Upper lobe of left lung (tissue), 4 donors: Measurements from ENCODE around the gene ABCD3.

Source experiments
- EP300 ChIP-seq, 4 donors: sonication (generic); formaldehyde crosslinking; IDR thresholded peaks; one replicate each; pipeline ENCODE4 v1.5.1; 2017; ENCODE audit warnings: antibody characterized with exemption in 4 of 4, control low read depth in 2 of 4
- POLR2A ChIP-seq, 4 donors: fragments of 450-650 bp; IDR thresholded peaks; one replicate each; pipeline ENCODE4 v1.5.1; 2016 to 2017; ENCODE audit warnings: antibody characterized with exemption in 4 of 4, mild to moderate bottlenecking in 2 of 4
- POLR2AphosphoS5 ChIP-seq, 2 donors: sonication (generic); formaldehyde crosslinking; IDR thresholded peaks; one replicate each; pipeline ENCODE4 v1.5.1; 2017; ENCODE audit warnings: antibody characterized with exemption in 2 of 2
- TF ChIP-seq, protein P1 (sequence below), 6 experiments: fragments of 450-650 bp in 4 of 6; fragments of 200-600 bp in 2 of 6; sonication (generic) in 2 of 6; IDR thresholded peaks; one replicate each; pipeline ENCODE4 v1.5.1; 2016 to 2019; ENCODE audit warnings: antibody characterized with exemption in 6 of 6

DNA sequence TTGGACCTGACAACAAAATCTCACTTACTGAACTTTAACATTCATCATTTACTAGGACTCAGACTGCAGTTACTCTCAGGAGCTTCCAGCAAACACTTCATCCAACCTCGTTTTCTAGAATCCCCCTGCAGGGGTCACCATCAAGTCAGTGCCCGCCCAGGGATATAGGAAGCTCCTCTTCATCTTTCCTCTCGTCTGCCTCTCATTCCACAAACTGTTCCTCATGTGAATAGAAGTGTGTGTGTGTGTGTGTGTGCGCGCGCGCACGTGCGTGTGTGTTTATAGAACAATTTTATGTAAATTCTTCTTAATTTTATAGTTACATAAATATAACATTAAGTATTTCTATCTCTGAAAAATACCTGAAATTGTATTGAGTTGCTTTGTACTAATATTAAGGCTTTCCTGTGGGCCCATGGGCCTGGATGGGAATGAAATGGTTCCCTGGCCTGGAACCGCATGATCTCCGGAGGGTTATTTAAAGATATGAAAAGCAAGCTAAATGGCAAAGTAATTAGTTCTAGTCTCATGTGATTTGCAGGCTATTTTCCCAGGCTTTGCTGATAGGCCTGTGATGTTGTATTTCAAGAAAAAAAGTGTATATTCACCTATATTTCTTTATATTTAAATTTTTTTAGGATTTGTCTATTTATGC lies 21.7 kb upstream of the ABCD3 start:
- TF ChIP-seq, protein P1, sequence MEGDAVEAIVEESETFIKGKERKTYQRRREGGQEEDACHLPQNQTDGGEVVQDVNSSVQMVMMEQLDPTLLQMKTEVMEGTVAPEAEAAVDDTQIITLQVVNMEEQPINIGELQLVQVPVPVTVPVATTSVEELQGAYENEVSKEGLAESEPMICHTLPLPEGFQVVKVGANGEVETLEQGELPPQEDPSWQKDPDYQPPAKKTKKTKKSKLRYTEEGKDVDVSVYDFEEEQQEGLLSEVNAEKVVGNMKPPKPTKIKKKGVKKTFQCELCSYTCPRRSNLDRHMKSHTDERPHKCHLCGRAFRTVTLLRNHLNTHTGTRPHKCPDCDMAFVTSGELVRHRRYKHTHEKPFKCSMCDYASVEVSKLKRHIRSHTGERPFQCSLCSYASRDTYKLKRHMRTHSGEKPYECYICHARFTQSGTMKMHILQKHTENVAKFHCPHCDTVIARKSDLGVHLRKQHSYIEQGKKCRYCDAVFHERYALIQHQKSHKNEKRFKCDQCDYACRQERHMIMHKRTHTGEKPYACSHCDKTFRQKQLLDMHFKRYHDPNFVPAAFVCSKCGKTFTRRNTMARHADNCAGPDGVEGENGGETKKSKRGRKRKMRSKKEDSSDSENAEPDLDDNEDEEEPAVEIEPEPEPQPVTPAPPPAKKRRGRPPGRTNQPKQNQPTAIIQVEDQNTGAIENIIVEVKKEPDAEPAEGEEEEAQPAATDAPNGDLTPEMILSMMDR (IDR thresholded peaks at IDR 0.05), result no peak
- TF ChIP-seq POLR2AphosphoS5 (IDR thresholded peaks at IDR 0.05), result no peak
- TF ChIP-seq POLR2A (IDR thresholded peaks at IDR 0.05), result no peak
- no peak for TF ChIP-seq EP300 (IDR thresholded peaks at IDR 0.05)
